Measurements from ENCODE around the gene KCNQ5.

DNA sequence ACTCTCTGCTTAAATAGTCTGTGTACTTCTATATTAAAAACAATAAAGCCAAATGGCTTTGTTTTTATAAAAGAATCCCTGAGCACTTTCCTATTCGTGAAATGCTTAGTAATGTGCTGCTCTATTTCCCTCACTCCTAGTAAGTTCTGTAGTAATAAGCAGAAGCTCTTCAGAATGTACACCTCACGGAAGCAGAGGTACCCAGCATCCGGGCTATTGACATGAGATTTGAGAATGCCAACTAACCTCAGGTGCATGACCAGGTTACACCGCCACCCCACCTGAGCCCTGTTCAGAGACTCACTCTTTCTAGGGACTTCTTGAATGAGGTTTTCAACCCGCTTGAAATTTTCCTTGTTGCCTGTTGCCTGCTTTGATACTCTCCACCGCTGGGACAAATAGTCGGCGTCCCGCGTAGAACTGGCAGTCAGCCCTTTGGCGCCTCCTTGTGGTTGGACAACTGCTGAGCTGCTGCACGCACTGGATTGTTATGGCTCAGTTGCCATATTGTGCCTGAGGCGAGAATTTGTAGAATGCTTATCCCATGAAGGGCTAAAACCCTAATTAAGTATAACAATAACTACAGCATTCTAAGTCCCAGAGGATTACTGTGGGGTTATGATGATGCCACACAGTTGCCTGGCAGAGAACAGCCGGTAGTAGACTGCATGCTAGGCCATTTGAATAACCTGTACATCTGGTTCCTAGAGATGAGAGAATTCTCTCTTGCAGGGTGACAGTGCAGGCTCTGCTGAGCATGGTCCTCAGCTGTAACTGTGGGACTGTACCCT, 508.0 kb downstream of the KCNQ5 start:
- no peak for TF ChIP-seq POLR2A (IDR thresholded peaks at IDR 0.05)
- TF ChIP-seq, protein P1, sequence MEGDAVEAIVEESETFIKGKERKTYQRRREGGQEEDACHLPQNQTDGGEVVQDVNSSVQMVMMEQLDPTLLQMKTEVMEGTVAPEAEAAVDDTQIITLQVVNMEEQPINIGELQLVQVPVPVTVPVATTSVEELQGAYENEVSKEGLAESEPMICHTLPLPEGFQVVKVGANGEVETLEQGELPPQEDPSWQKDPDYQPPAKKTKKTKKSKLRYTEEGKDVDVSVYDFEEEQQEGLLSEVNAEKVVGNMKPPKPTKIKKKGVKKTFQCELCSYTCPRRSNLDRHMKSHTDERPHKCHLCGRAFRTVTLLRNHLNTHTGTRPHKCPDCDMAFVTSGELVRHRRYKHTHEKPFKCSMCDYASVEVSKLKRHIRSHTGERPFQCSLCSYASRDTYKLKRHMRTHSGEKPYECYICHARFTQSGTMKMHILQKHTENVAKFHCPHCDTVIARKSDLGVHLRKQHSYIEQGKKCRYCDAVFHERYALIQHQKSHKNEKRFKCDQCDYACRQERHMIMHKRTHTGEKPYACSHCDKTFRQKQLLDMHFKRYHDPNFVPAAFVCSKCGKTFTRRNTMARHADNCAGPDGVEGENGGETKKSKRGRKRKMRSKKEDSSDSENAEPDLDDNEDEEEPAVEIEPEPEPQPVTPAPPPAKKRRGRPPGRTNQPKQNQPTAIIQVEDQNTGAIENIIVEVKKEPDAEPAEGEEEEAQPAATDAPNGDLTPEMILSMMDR (IDR thresholded peaks at IDR 0.05), result peak; percentile 51 to 83 (median 68)
